H1 (cell line): Measurements from ENCODE around the gene BOLA2B. TPM values are rescaled to one million over a fixed set of nuclear protein-coding genes. Genes with fewer than 3 reads are reported as not detected.
"Not testable (repeated sequence)": the region's sequence is repeated elsewhere in the genome, so short reads cannot be mapped to it uniquely, and the experiment has no call there.

Source experiments
- CTCF ChIA-PET: fragments of 300-600 bp; sonication (Branson Sonifier 250); formaldehyde crosslinking; loops from one replicate; lab custom pipeline; 2021; ENCODE audit not compliant: partially characterized antibody; lab: Charles Lee
- POLR2A ChIA-PET: fragments of 300-600 bp; sonication (Branson Sonifier 250); formaldehyde crosslinking; loops from one replicate; lab custom pipeline; 2021; ENCODE audit warnings: inconsistent platforms; ENCODE audit not compliant: partially characterized antibody; lab: Charles Lee
- DNase-seq, 2 experiments: peaks; one replicate each; pipeline versions ENCODE4 v3.0.0 to v3.0.0-alpha.2; 2010 to 2022; ENCODE audit warnings: low spot score in 2 of 2, low read depth in 1 of 2, mixed read lengths in 1 of 2
- FAIRE-seq: peaks from 2 replicates; lab custom pipeline; 2011; peaks lifted over from hg19 to GRCh38; lab: Jason Lieb, UNC
- H2AFZ ChIP-seq: 2 replicates; pipeline ENCODE4 v1.8.1; 2012; ENCODE audit warnings: low read length, inconsistent platforms
- H2AK5ac ChIP-seq: 2 replicates; pipeline ENCODE4 v1.6.1; 2013; ENCODE audit warnings: low read depth, low read length
- H2BK120ac ChIP-seq: replicated peaks from 2 replicates; pipeline ENCODE3; 2013; ENCODE audit warnings: low read depth, low read length, inconsistent platforms
- H2BK12ac ChIP-seq: 2 replicates; pipeline ENCODE4 v1.6.1; 2013; ENCODE audit warnings: low read depth, low read length
- H2BK15ac ChIP-seq: 2 replicates; pipeline ENCODE4 v1.6.1; 2013; ENCODE audit warnings: low read length
- H2BK20ac ChIP-seq: 2 replicates; pipeline ENCODE4 v1.6.1; 2013; ENCODE audit warnings: low read length
- H2BK5ac ChIP-seq: 2 replicates; pipeline ENCODE4 v1.6.1; 2013; ENCODE audit warnings: low read depth, low read length
- H3K14ac ChIP-seq: 2 replicates; pipeline ENCODE4 v1.6.1; 2013; ENCODE audit warnings: inconsistent platforms; ENCODE audit not compliant: insufficient read length
- H3K18ac ChIP-seq: 2 replicates; pipeline ENCODE4 v1.6.1; 2013; ENCODE audit warnings: low read length; ENCODE audit errors: extremely low read depth
- H3K23ac ChIP-seq: 2 replicates; pipeline ENCODE4 v1.6.1; 2013; ENCODE audit warnings: inconsistent platforms; ENCODE audit not compliant: insufficient read length
- H3K23me2 ChIP-seq: 2 replicates; pipeline ENCODE4 v1.6.1; 2013; ENCODE audit warnings: low read depth, low read length
- H3K27ac ChIP-seq: 2 replicates; pipeline ENCODE4 v1.6.1; 2011; ENCODE audit warnings: low read depth, low read length, inconsistent platforms
- H3K27me3 ChIP-seq, 4 experiments: replicated peaks in 1 of 4; 1 replicate in 1 of 4; 2 replicates in 3 of 4; pipeline versions ENCODE4 v1.6.1 to v1.8.1; 2011 to 2013; ENCODE audit warnings: low read length in 3 of 4, mild to moderate bottlenecking in 3 of 4, inconsistent platforms in 2 of 4, mixed read lengths in 2 of 4, moderate library complexity in 1 of 4; ENCODE audit not compliant: control insufficient read depth in 3 of 4, insufficient read depth in 3 of 4; ENCODE audit errors: extremely low read depth in 1 of 4
- H3K36me3 ChIP-seq, 4 experiments: 2 replicates each; pipeline versions ENCODE4 v1.6.1 to v1.8.1; 2011 to 2013; ENCODE audit warnings: mild to moderate bottlenecking in 4 of 4, low read length in 3 of 4, moderate library complexity in 2 of 4, control low read depth in 1 of 4, inconsistent platforms in 1 of 4; ENCODE audit not compliant: insufficient read depth in 4 of 4, control insufficient read depth in 2 of 4
- H3K4ac ChIP-seq: replicated peaks from 2 replicates; pipeline ENCODE3; 2013; ENCODE audit warnings: low read length, low read depth, mixed read lengths, inconsistent platforms; ENCODE audit not compliant: insufficient read length
- H3K4me1 ChIP-seq, 4 experiments: replicated peaks in 1 of 4; 1 replicate in 1 of 4; 2 replicates in 3 of 4; pipeline versions ENCODE4 v1.6.1 to v1.8.1; 2011 to 2013; ENCODE audit warnings: low read length in 3 of 4, inconsistent platforms in 2 of 4, mixed read lengths in 1 of 4; ENCODE audit not compliant: insufficient read depth in 4 of 4, control insufficient read depth in 3 of 4
- H3K4me2 ChIP-seq, 2 experiments: 2 replicates each; pipeline versions ENCODE4 v1.6.1 to v1.8.1; 2011 to 2013; ENCODE audit warnings: low read depth in 2 of 2, low read length in 2 of 2, control low read depth in 1 of 2, inconsistent platforms in 1 of 2, mild to moderate bottlenecking in 1 of 2; ENCODE audit not compliant: insufficient read depth in 1 of 2
- H3K4me3 ChIP-seq, 4 experiments: fragments of 200-600, 300-600 bp in 1 of 4; sonication (generic), shearing (Covaris generic), sonication (Bioruptor Twin) in 1 of 4; 2 replicates each; pipeline versions ENCODE4 v1.5.1 to v1.8.1; 2011 to 2016; ENCODE audit warnings: low read length in 4 of 4, low read depth in 3 of 4, control low read depth in 2 of 4, inconsistent platforms in 2 of 4, mild to moderate bottlenecking in 2 of 4, mixed read lengths in 1 of 4, moderate library complexity in 1 of 4; ENCODE audit not compliant: insufficient read depth in 2 of 4; ENCODE audit errors: extremely low read depth in 1 of 4
- H3K56ac ChIP-seq: replicated peaks from 2 replicates; pipeline ENCODE3; 2013; ENCODE audit warnings: low read depth, mild to moderate bottlenecking, mixed read lengths, low read length, inconsistent platforms; ENCODE audit not compliant: insufficient read length
- H3K79me1 ChIP-seq: 2 replicates; pipeline ENCODE4 v1.6.1; 2013; ENCODE audit warnings: low read depth, low read length, control low read depth
- H3K79me2 ChIP-seq, 2 experiments: 2 replicates each; pipeline versions ENCODE4 v1.6.1 to v1.8.1; 2012 to 2013; ENCODE audit warnings: low read length in 2 of 2, mild to moderate bottlenecking in 2 of 2, inconsistent platforms in 1 of 2; ENCODE audit not compliant: insufficient read depth in 2 of 2, control insufficient read depth in 1 of 2
- H3K9ac ChIP-seq, 4 experiments: replicated peaks in 1 of 4; 1 replicate in 1 of 4; 2 replicates in 3 of 4; pipeline versions ENCODE4 v1.6.1 to v1.8.1; 2011 to 2013; ENCODE audit warnings: low read depth in 3 of 4, low read length in 3 of 4, control low read depth in 2 of 4, mild to moderate bottlenecking in 2 of 4, moderate library complexity in 2 of 4, inconsistent platforms in 1 of 4; ENCODE audit errors: extremely low read depth in 1 of 4
- H3K9me3 ChIP-seq, 2 experiments: 2 replicates each; pipeline versions ENCODE4 v1.6.1 to v1.8.1; 2012 to 2013; ENCODE audit warnings: mild to moderate bottlenecking in 2 of 2, moderate library complexity in 2 of 2, control low read depth in 1 of 2, inconsistent platforms in 1 of 2, low read depth in 1 of 2, low read length in 1 of 2, mixed read lengths in 1 of 2; ENCODE audit not compliant: insufficient read depth in 2 of 2
- H4K20me1 ChIP-seq, 2 experiments: replicated peaks in 1 of 2; 2 replicates each; pipeline versions ENCODE3 to v1.8.1; 2011 to 2013; ENCODE audit warnings: inconsistent platforms in 2 of 2, low read length in 2 of 2, mild to moderate bottlenecking in 1 of 2; ENCODE audit not compliant: insufficient read depth in 2 of 2, control insufficient read depth in 1 of 2
- H4K5ac ChIP-seq: 2 replicates; pipeline ENCODE4 v1.6.1; 2013; ENCODE audit warnings: low read length, low read depth, mixed read lengths, inconsistent platforms; ENCODE audit not compliant: insufficient read length
- H4K8ac ChIP-seq: 2 replicates; pipeline ENCODE4 v1.8.0; 2013; ENCODE audit warnings: mild to moderate bottlenecking, moderate library complexity, low read length, inconsistent platforms; ENCODE audit not compliant: insufficient read depth; ENCODE audit errors: extremely low read depth
- H4K91ac ChIP-seq: replicated peaks from 2 replicates; pipeline ENCODE3; 2013; ENCODE audit warnings: low read length, mixed read lengths, inconsistent platforms; ENCODE audit not compliant: insufficient read length
- TCF12 ChIP-seq: IDR thresholded peaks from 2 replicates; pipeline ENCODE4 v1.6.1; 2011; ENCODE audit warnings: low read depth, mild to moderate bottlenecking, low read length
- WGBS, 2 experiments: shearing (Covaris generic) in 1 of 2; methylation state at CpG; one replicate each; pipeline versions ENCODE4 v1.1.6 to v1.1.7; 2013 to 2015; ENCODE audit warnings: low lambda C conversion rate in 2 of 2, mixed read lengths in 2 of 2, inconsistent platforms in 1 of 2, low coverage in 1 of 2, missing lambda C conversion rate in 1 of 2; ENCODE audit not compliant: insufficient replicate concordance in 2 of 2, insufficient coverage in 1 of 2, insufficient read length in 1 of 2; ENCODE audit errors: extremely low coverage in 1 of 2, missing lambda C conversion rate in 1 of 2; 5-methylcytosine and 5-hydroxymethylcytosine counted together
- polyA plus RNA-seq, 7 experiments: library from polyadenylated mRNA; depleted of rRNA in 3 of 7; stranded (reverse) in 5 of 7; unstranded in 2 of 7; fragments of >200 nt in 5 of 7; fragments of 200-250 nt in 2 of 7; gene quantifications; 1 replicate in 5 of 7; 2 replicates in 1 of 7; 4 replicates in 1 of 7; pipeline versions ENCODE4 v1.2.1 to v1.2.3, GENCODE V29; 2011 to 2013; ENCODE audit warnings: missing spikeins in 2 of 7, mixed read lengths in 2 of 7
- total RNA-seq: library from RNA; stranded (reverse); fragmentation: NEBNext Ultra II Directional; extraction: Animal tissue kit (Norgen Biotek cat#: 25700); gene quantifications from 2 replicates; pipeline ENCODE4 v1.2.1, GENCODE V29; 2021

BOLA2B gene
- total and polyA plus RNA-seq, 2 of the 8 experiments (the other 6 are each of a cell fraction or from before 2014, with no cell fraction given) = 208 to 872 TPM

DNA sequence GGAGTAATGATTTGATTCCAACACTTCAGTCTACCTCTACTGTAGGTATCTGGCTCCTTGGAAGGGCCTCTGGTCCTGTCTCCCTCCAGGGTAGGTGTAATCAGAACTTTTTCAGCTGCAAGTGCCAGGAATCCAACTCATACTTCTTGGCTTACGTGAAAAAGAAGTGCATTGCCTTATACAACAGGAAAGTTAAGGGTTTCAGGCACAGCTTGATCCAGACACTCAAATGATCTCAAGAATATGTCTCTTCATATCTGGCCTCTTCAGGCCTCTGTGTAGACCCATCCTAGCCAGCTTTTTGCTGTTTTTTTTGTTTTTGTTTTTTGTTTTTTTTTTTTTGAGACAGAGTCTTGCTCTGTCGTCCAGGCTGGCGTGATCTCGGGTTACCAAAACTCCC is 14.3 kb downstream of the BOLA2B start:
- FAIRE-seq = no peak
- CTCF ChIA-PET = interaction anchor here (0.9 kb wide), 1 partner anchor 87 kb away, joined by 3 read pairs; the partner anchor contains the start of gene TBX6
- POLR2A ChIA-PET = interaction anchor here (0.6 to 1.0 kb wide), 2 partner anchors 65 to 109 kb away, joined by 3 to 5 read pairs; no protein-coding TSS in a partner anchor

DNA sequence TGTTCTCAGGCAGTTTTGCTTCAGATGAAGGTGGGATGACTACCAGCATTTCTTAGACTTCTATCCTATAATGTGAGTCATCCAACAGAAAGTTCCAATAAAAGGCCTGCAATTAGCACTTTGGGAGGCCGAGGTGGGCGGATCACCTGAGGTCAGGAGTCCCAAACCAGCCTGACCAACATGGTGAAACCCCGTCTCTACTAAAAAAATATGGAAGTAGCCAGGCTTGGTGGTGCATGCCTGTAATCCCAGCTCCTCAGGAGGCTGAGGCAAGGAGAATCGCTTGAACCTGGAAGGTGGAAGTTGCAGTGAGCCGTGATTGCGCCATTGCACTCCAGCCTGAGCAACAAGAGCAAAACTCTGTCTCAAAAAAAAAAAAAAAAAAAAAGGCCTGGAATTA is 16.6 kb downstream of the BOLA2B start:
- not testable (repeated sequence) for H4K8ac ChIP-seq, H3K18ac ChIP-seq, H3K79me2 ChIP-seq, H3K4me3 ChIP-seq, H3K79me1 ChIP-seq, H3K23me2 ChIP-seq, H3K27me3 ChIP-seq, DNase-seq, H3K4ac ChIP-seq, H3K4me2 ChIP-seq, H4K5ac ChIP-seq, H3K9me3 ChIP-seq, H3K27ac ChIP-seq, H3K36me3 ChIP-seq, H2BK15ac ChIP-seq, H3K4me1 ChIP-seq, H2BK120ac ChIP-seq, H2BK20ac ChIP-seq, H3K9ac ChIP-seq, FAIRE-seq, H2BK5ac ChIP-seq, H4K20me1 ChIP-seq, H4K91ac ChIP-seq, H3K23ac ChIP-seq, H2AFZ ChIP-seq, H3K56ac ChIP-seq, H2AK5ac ChIP-seq, H2BK12ac ChIP-seq, H3K14ac ChIP-seq
- CTCF ChIA-PET = interaction anchor here (1.0 to 2.1 kb wide), 3 partner anchors 10 to 65 kb away, joined by 3 to 9 read pairs (median 3); no protein-coding TSS in a partner anchor
- POLR2A ChIA-PET = interaction anchor here (1.8 kb wide), 1 partner anchor 16 kb away, joined by 4 read pairs; no protein-coding TSS in a partner anchor
- 86% methylated on average over 6 of the region's 6 CpGs; no CpG with 5 or more reads in 1 of the 2 experiments for WGBS, 2 experiments

More for the DNA sequence above, 14.3 kb downstream of the BOLA2B start:
- no peak overlapping the region for H2BK20ac ChIP-seq
- H3K4me2 ChIP-seq = no peak overlapping the region
- no peak overlapping the region for H4K5ac ChIP-seq
- H3K36me3 ChIP-seq = no peaks in the 10 kb centered on the region
- no peak overlapping the region for H3K4me3 ChIP-seq
- no peak overlapping the region for H2AFZ ChIP-seq
- no peak overlapping the region for H4K8ac ChIP-seq
- no peak for TF ChIP-seq TCF12
- H3K9ac ChIP-seq = no peak overlapping the region
- no peaks in the 10 kb centered on the region for H3K9me3 ChIP-seq
- no peak overlapping the region for H2BK12ac ChIP-seq
- peaks cover 10% of the 10 kb centered on the region; the same call in 1 of the 2 replicates for H3K23me2 ChIP-seq
- H3K27ac ChIP-seq = no peak overlapping the region
- H3K4me1 ChIP-seq = peaks cover 0 to 9% (median 2%) of the 10 kb centered on the region in 4 experiments; a peak in 4 of 7 replicates
- no peak overlapping the region for H4K91ac ChIP-seq
- no peak overlapping the region for H3K56ac ChIP-seq
- 88% methylated on average over 4 of the region's 4 CpGs; no CpG with 5 or more reads in 1 of the 2 experiments for WGBS, 2 experiments
- no peak overlapping the region for H3K14ac ChIP-seq
- no peak overlapping the region for H2BK120ac ChIP-seq
- H3K79me2 ChIP-seq = no peaks in the 10 kb centered on the region
- no peak overlapping the region for H2BK15ac ChIP-seq
- no peak overlapping the region for H2BK5ac ChIP-seq
- H3K27me3 ChIP-seq = peaks cover 0 to 18% (median 10%) of the 10 kb centered on the region in 4 experiments; a peak in 4 of 7 replicates
- no peaks in the 10 kb centered on the region for H3K79me1 ChIP-seq
- H3K18ac ChIP-seq = no peak overlapping the region
- no peak overlapping the region for H3K4ac ChIP-seq
- no peak for DNase-seq
- no peak overlapping the region for H3K23ac ChIP-seq
- peaks cover 0 to 2% of the 10 kb centered on the region in 2 experiments for H4K20me1 ChIP-seq
- no peak overlapping the region for H2AK5ac ChIP-seq
